K562 (cell line): ENCODE data around the gene KNL1. TPM values are rescaled to one million over a fixed set of nuclear protein-coding genes. Genes with fewer than 3 reads are reported as not detected.

ENCODE experiments used
- ARID2 ChIP-seq: fragments of 450-650 bp; IDR thresholded peaks from 2 replicates; pipeline ENCODE4 v1.6.1; 2017; ENCODE audit warnings: antibody characterized with exemption, mild to moderate bottlenecking
- CHAMP1 ChIP-seq: fragments of 450-650 bp; IDR thresholded peaks from 2 replicates; pipeline ENCODE4 v1.6.1; 2016; ENCODE audit warnings: mild to moderate bottlenecking
- DLX4 ChIP-seq: fragments of 250-450 bp; sonication (Bioruptor Pico); IDR thresholded peaks from 2 replicates; pipeline ENCODE4 v1.6.1; 2021; ENCODE audit warnings: mild to moderate bottlenecking
- HMG20A ChIP-seq: fragments of 450-650 bp; formaldehyde crosslinking; conservative IDR thresholded peaks from 2 replicates; pipeline ENCODE4 v1.4.0; 2020; ENCODE audit warnings: mild to moderate bottlenecking, mixed read lengths
- MEIS2 ChIP-seq: fragments of 450-650 bp; IDR thresholded peaks from 2 replicates; pipeline ENCODE4 v1.6.1; 2014; ENCODE audit warnings: mild to moderate bottlenecking; ENCODE audit not compliant: partially characterized antibody
- MTA2 ChIP-seq: fragments of 450-650 bp; IDR thresholded peaks from 2 replicates; pipeline ENCODE4 v1.6.1; 2016; ENCODE audit warnings: low read depth
- PREB ChIP-seq: sonication (generic); formaldehyde crosslinking; IDR thresholded peaks from 2 replicates; pipeline ENCODE4 v1.8.1; 2023; ENCODE audit warnings: mild to moderate bottlenecking, missing genetic modification reagents
- ZBTB40 ChIP-seq, 2 experiments: fragments of 450-650 bp in 1 of 2; sonication (generic) in 1 of 2; formaldehyde crosslinking in 1 of 2; IDR thresholded peaks; 2 replicates each; pipeline versions ENCODE4 v1.7.1 to v1.9.0; 2016 to 2022; ENCODE audit warnings: inconsistent platforms in 1 of 2, mild to moderate bottlenecking in 1 of 2, missing genetic modification reagents in 1 of 2
- ZBTB43 ChIP-seq: sonication (generic); formaldehyde crosslinking; IDR thresholded peaks from 2 replicates; pipeline ENCODE4 v1.8.0; 2023; ENCODE audit warnings: mild to moderate bottlenecking, missing genetic modification reagents
- ZNF12 ChIP-seq: sonication (generic); formaldehyde crosslinking; IDR thresholded peaks from 2 replicates; pipeline ENCODE4 v1.4.0; 2020; ENCODE audit warnings: mild to moderate bottlenecking, missing genetic modification reagents
- ZNF274 ChIP-seq: IDR thresholded peaks from 2 replicates; pipeline ENCODE4 v1.6.1; 2011; ENCODE audit warnings: low read depth, mild to moderate bottlenecking, low read length, moderate library complexity, borderline replicate concordance
- ZNF778 ChIP-seq: fragments of 450-650 bp; formaldehyde crosslinking; IDR thresholded peaks from 2 replicates; pipeline ENCODE4 v1.4.0; 2020; ENCODE audit warnings: mild to moderate bottlenecking, moderate library complexity
- polyA plus RNA-seq, 8 experiments: library from polyadenylated mRNA; depleted of rRNA in 4 of 8; stranded (reverse) in 5 of 8; unstranded in 3 of 8; fragments of >200 nt; fragmentation: Nextera tagmentation in 2 of 8; fragmentation: Illumina TruSeq in 1 of 8; extraction: Ambion mirVana in 2 of 8; extraction: Trizol in 1 of 8; gene quantifications; 2 replicates each; pipeline versions ENCODE4 v1.2.1 to v1.2.3, GENCODE V29; 2011 to 2014; ENCODE audit warnings: inconsistent platforms in 1 of 8, missing spikeins in 1 of 8
- total RNA-seq, 7 experiments: library from RNA; depleted of rRNA in 6 of 7; stranded (reverse); fragments of >200 nt in 6 of 7; fragmentation: Illumina TruSeq in 2 of 7; extraction: Trizol in 2 of 7; gene quantifications; 2 replicates each; pipeline versions ENCODE4 v1.2.1 to v1.2.3, GENCODE V29; 2011 to 2021; ENCODE audit warnings: low replicate concordance in 1 of 7

KNL1 gene
- total and polyA plus RNA-seq, 9 of the 15 experiments (the other 6 are each of a cell fraction or from before 2014, with no cell fraction given), result 14.5 to 65.4 (median 34.6) TPM

- TF ChIP-seq PREB (no peak; the same call in 1 of the 2 replicates), ZBTB43 (no peak), MTA2 (no peak), DLX4 (CRISPR knock-in tag) (no peak), ZNF274 (no peak), ARID2 (no peak), ZBTB40 (IDR thresholded peaks at IDR 0.05) (peak; percentile 71), ZBTB40 (CRISPR knock-in tag; IDR thresholded peaks at IDR 0.05) (peak; percentile 56; the same call in 1 of the 2 replicates), HMG20A (no peak), ZNF778 (CRISPR knock-in tag) (no peak), MEIS2 (no peak), ZNF12 (CRISPR knock-in tag) (peak; percentile 43; the same call in 1 of the 2 replicates), CHAMP1 (no peak)
Measured at GRCh38 chr15:40694688-40695468, 100.8 kb downstream of the KNL1 start, which contains the start of gene RAD51 (continued).
